Sigmoid colon (tissue), 7 donors: ENCODE measurements around the gene POLR2J3. TPM values are rescaled to one million over a fixed set of nuclear protein-coding genes. Genes with fewer than 3 reads are reported as not detected.
A peak's percentile ranks its signal among the peaks of the same experiment; 100 is the strongest.
"Not testable (repeated sequence)": the region's sequence is repeated elsewhere in the genome, so short reads cannot be mapped to it uniquely, and the experiment has no call there.

Source experiments
- DNase-seq: peaks from one replicate; pipeline ENCODE4 v3.0.0-alpha.2; 2019
- H3K27ac ChIP-seq, 4 donors: fragments of 200-600 bp; sonication (generic); one replicate each; pipeline ENCODE4 v1.5.1; 2016 to 2019; ENCODE audit warnings: mild to moderate bottlenecking in 1 of 4
- H3K27me3 ChIP-seq, 3 donors: fragments of 200-600 bp; sonication (generic); one replicate each; pipeline ENCODE4 v1.5.1; 2019; ENCODE audit warnings: mild to moderate bottlenecking in 1 of 3
- H3K36me3 ChIP-seq, 4 donors: fragments of 200-600 bp; sonication (generic); one replicate each; pipeline ENCODE4 v1.5.1; 2016 to 2019
- H3K4me1 ChIP-seq, 4 donors: fragments of 200-600 bp; sonication (generic); one replicate each; pipeline ENCODE4 v1.5.1; 2017 to 2019
- H3K4me3 ChIP-seq, 4 donors: fragments of 200-600 bp; sonication (generic); one replicate each; pipeline ENCODE4 v1.5.1; 2017 to 2019; ENCODE audit warnings: mild to moderate bottlenecking in 2 of 4, moderate library complexity in 1 of 4
- H3K9me3 ChIP-seq, 4 donors: fragments of 200-600 bp in 3 of 4; sonication (generic) in 3 of 4; one replicate each; pipeline versions ENCODE4 v1.5.1 to v1.6.1; 2013 to 2019
- WGBS, 2 donors: extraction: QIAGEN DNeasy Blood & Tissue Kit; methylation state at CpG; one replicate each; pipeline ENCODE4 v1.1.7; 2013; 5-methylcytosine and 5-hydroxymethylcytosine counted together
- intact Hi-C: fragments of 100-400 bp; cut with DNase I; formaldehyde crosslinking; loops from one replicate; pipeline ENCODE4 v1.15.1; 2023
- polyA plus RNA-seq, 3 donors: library from polyadenylated mRNA; stranded (reverse); fragments of 200-250 nt; gene quantifications; one replicate each; pipeline ENCODE4 v1.2.3, GENCODE V29; 2013
- total RNA-seq, 4 donors: library from RNA; depleted of rRNA; stranded (reverse); fragments of >200 nt; gene quantifications; one replicate each; pipeline ENCODE4 v1.1.0, GENCODE V29; 2016
- donor health status: healthy with polysubstance abuse.
- donor health status: Bipolar disorder and iron deficiency.
- donor health status: healthy.

POLR2J3 gene
- total and polyA plus RNA-seq, 7 donors: 10.7 to 103 (median 18.0) TPM

GRCh38 chr7:102532127-102532526, 40.3 kb downstream of the POLR2J3 start:
- DNase-seq, H3K9me3 ChIP-seq, H3K36me3 ChIP-seq, H3K4me3 ChIP-seq, intact Hi-C loops, H3K27ac ChIP-seq, H3K27me3 ChIP-seq, H3K4me1 ChIP-seq: not testable (repeated sequence)
- 94 to 98% methylated on average over 2 of the region's 2 CpGs for WGBS, 2 donors

GRCh38 chr7:102531583-102531982, 40.8 kb downstream of the POLR2J3 start:
- H3K27me3 ChIP-seq, intact Hi-C loops, H3K36me3 ChIP-seq, H3K9me3 ChIP-seq, H3K27ac ChIP-seq, H3K4me3 ChIP-seq, DNase-seq, H3K4me1 ChIP-seq: not testable (repeated sequence)
- no CpG with 5 or more reads among the region's 7 CpGs for WGBS, 2 donors

- intact Hi-C loops, H3K9me3 ChIP-seq, H3K27me3 ChIP-seq, H3K27ac ChIP-seq, DNase-seq, H3K36me3 ChIP-seq, H3K4me1 ChIP-seq, H3K4me3 ChIP-seq: not testable (repeated sequence)
- WGBS, 2 donors: 92 to 95% methylated on average over 3 to 4 of the region's 13 CpGs
Measured at GRCh38 chr7:102527822-102528793, 44.3 kb downstream of the POLR2J3 start.

- H3K4me3 ChIP-seq, H3K27ac ChIP-seq, DNase-seq, H3K4me1 ChIP-seq, H3K9me3 ChIP-seq, H3K36me3 ChIP-seq, H3K27me3 ChIP-seq, intact Hi-C loops: not testable (repeated sequence)
- 76 to 86% methylated on average over 1 of the region's 8 CpGs for WGBS, 2 donors
Measured at GRCh38 chr7:102527182-102527581, 45.2 kb downstream of the POLR2J3 start.

GRCh38 chr7:102524803-102525202, 47.6 kb downstream of the POLR2J3 start:
- H3K36me3 ChIP-seq, H3K4me3 ChIP-seq, H3K27ac ChIP-seq, H3K4me1 ChIP-seq, intact Hi-C loops, H3K27me3 ChIP-seq, H3K9me3 ChIP-seq: not testable (repeated sequence)
- whole genome bisulfite sequencing, 2 donors: 48 to 53% methylated on average over 1 of the region's 2 CpGs
- peak; percentile 47 for DNase-seq

GRCh38 chr7:102520797-102521196, 51.6 kb downstream of the POLR2J3 start:
- H3K4me3 ChIP-seq, DNase-seq, H3K36me3 ChIP-seq, intact Hi-C loops, H3K27ac ChIP-seq, H3K27me3 ChIP-seq, H3K4me1 ChIP-seq, H3K9me3 ChIP-seq: not testable (repeated sequence)
- 88% methylated on average over 4 of the region's 5 CpGs; no CpG with 5 or more reads in 1 of the 2 donors for WGBS, 2 donors

GRCh38 chr7:102517550-102518147, 54.7 kb downstream of the POLR2J3 start, which contains the start of gene RASA4B:
Gene RASA4B (minus strand): TSS chr7:102517777. CDS start chr7:102517710, 67 bp downstream.
- H3K4me1 ChIP-seq, intact Hi-C loops, H3K27me3 ChIP-seq, H3K27ac ChIP-seq, H3K9me3 ChIP-seq, H3K36me3 ChIP-seq: not testable (repeated sequence)
- peak within 1 kb of the TSS; percentile 16 to 39 (median 23) for H3K4me3 ChIP-seq
- DNase-seq: peak; percentile 40
- WGBS, 2 donors: 1 to 2% methylated on average over 19 to 28 of the region's 61 CpGs

Other genes with a start within 250 kb of the POLR2J3 start
- gene SPDYE6, start 216.1 kb downstream of the POLR2J3 start, total RNA-seq: not detected
- gene SPDYE6, start 216.1 kb downstream of the POLR2J3 start, polyA plus RNA-seq: under 1 TPM in 1 of 3 donors, not detected in 2; 0.23 TPM
- gene PRKRIP1, start 176.2 kb downstream of the POLR2J3 start, total RNA-seq: 10 to 100 TPM; 19.9 to 29.9 (median 25.9) TPM
- 10 to 100 TPM in 2 of 3 donors, 1 to 10 TPM in 1; 9.0 to 24.1 (median 12.6) TPM for gene PRKRIP1, start 176.2 kb downstream of the POLR2J3 start, polyA plus RNA-seq
- gene ORAI2, start 139.0 kb downstream of the POLR2J3 start, total RNA-seq: 10 to 100 TPM in 2 of 4 donors, 1 to 10 TPM in 2; 6.4 to 15.8 (median 11.1) TPM
- 10 to 100 TPM in 1 of 3 donors, 1 to 10 TPM in 2; 1.4 to 38.7 (median 3.6) TPM for gene ORAI2, start 139.0 kb downstream of the POLR2J3 start, polyA plus RNA-seq
- gene ALKBH4, start 107.7 kb downstream of the POLR2J3 start, total RNA-seq: 10 to 100 TPM in 3 of 4 donors, 1 to 10 TPM in 1; 8.0 to 26.7 (median 15.5) TPM
- gene ALKBH4, start 107.7 kb downstream of the POLR2J3 start, polyA plus RNA-seq: 10 to 100 TPM in 2 of 3 donors, 1 to 10 TPM in 1; 9.2 to 10.2 (median 10.2) TPM
- 10 to 100 TPM in 1 of 4 donors, 1 to 10 TPM in 3; 7.2 to 19.4 (median 8.8) TPM for gene LRWD1, start 107.6 kb downstream of the POLR2J3 start, total RNA-seq
- 10 to 100 TPM; 13.4 to 18.8 (median 16.2) TPM for gene LRWD1, start 107.6 kb downstream of the POLR2J3 start, polyA plus RNA-seq
- 10 to 100 TPM in 3 of 4 donors, 1 to 10 TPM in 1; 9.9 to 29.3 (median 20.5) TPM for gene POLR2J, start 93.7 kb downstream of the POLR2J3 start, total RNA-seq
- 100 to 1,000 TPM in 2 of 3 donors, 10 to 100 TPM in 1; 75.1 to 190 (median 166) TPM for gene POLR2J, start 93.7 kb downstream of the POLR2J3 start, polyA plus RNA-seq
- gene RASA4B, start 54.8 kb downstream of the POLR2J3 start, total RNA-seq: 10 to 100 TPM in 2 of 4 donors, 1 to 10 TPM in 2; 2.5 to 39.1 (median 12.9) TPM
- 10 to 100 TPM; 11.4 to 24.4 (median 16.6) TPM for gene RASA4B, start 54.8 kb downstream of the POLR2J3 start, polyA plus RNA-seq
- gene UPK3BL2, start 28.9 kb downstream of the POLR2J3 start, total RNA-seq: 10 to 100 TPM in 1 of 4 donors, 1 to 10 TPM in 2, under 1 TPM in 1; 0.99 to 10.9 (median 3.4) TPM
- 10 to 100 TPM in 1 of 3 donors, not detected in 2; 14.2 TPM for gene UPK3BL2, start 28.9 kb downstream of the POLR2J3 start, polyA plus RNA-seq
- not detected for gene SPDYE2, start 21.4 kb downstream of the POLR2J3 start, total RNA-seq
- gene SPDYE2, start 21.4 kb downstream of the POLR2J3 start, polyA plus RNA-seq: under 1 TPM in 1 of 3 donors, not detected in 2; 0.12 TPM
- 100 to 1,000 TPM in 1 of 4 donors, 10 to 100 TPM in 3; 12.0 to 113 (median 41.7) TPM for gene RASA4, start 44.2 kb upstream of the POLR2J3 start, total RNA-seq
- gene RASA4, start 44.2 kb upstream of the POLR2J3 start, polyA plus RNA-seq: 10 to 100 TPM in 1 of 3 donors, 1 to 10 TPM in 2; 5.4 to 35.3 (median 7.4) TPM
- gene UPK3BL1, start 70.2 kb upstream of the POLR2J3 start, total RNA-seq: 10 to 100 TPM; 18.1 to 43.5 (median 22.5) TPM
- 10 to 100 TPM in 2 of 3 donors, 1 to 10 TPM in 1; 8.8 to 32.1 (median 10.2) TPM for gene UPK3BL1, start 70.2 kb upstream of the POLR2J3 start, polyA plus RNA-seq
- gene SPDYE2B, start 77.7 kb upstream of the POLR2J3 start, total RNA-seq: not detected
- gene SPDYE2B, start 77.7 kb upstream of the POLR2J3 start, polyA plus RNA-seq: not detected
- 1 to 10 TPM in 3 of 4 donors, not detected in 1; 1.5 to 6.2 (median 3.0) TPM for gene POLR2J2, start 99.1 kb upstream of the POLR2J3 start, total RNA-seq
- gene POLR2J2, start 99.1 kb upstream of the POLR2J3 start, polyA plus RNA-seq: 1 to 10 TPM in 2 of 3 donors, not detected in 1; 1.2 to 5.7 TPM
- 10 to 100 TPM; 14.8 to 17.5 (median 16.5) TPM for gene FAM185A, start 176.4 kb upstream of the POLR2J3 start, total RNA-seq
- gene FAM185A, start 176.4 kb upstream of the POLR2J3 start, polyA plus RNA-seq: 1 to 10 TPM; 4.8 to 6.0 (median 4.9) TPM